Sigmoid colon (tissue), 4 donors: ENCODE data around the gene SNX33.

Experiments
- EP300 ChIP-seq, 4 donors: sonication (generic); formaldehyde crosslinking; IDR thresholded peaks; one replicate each; pipeline ENCODE4 v1.6.1; 2017; ENCODE audit warnings: antibody characterized with exemption in 4 of 4
- POLR2A ChIP-seq, 2 donors: fragments of 450-650 bp; IDR thresholded peaks; one replicate each; pipeline ENCODE4 v1.6.1; 2016; ENCODE audit warnings: antibody characterized with exemption in 2 of 2, mild to moderate bottlenecking in 2 of 2, moderate library complexity in 2 of 2
- TF ChIP-seq, protein P1 (sequence below), 4 experiments: fragments of 450-650 bp in 3 of 4; fragments of 200-600 bp in 1 of 4; IDR thresholded peaks; one replicate each; pipeline ENCODE4 v1.5.1; 2016 to 2019; ENCODE audit warnings: antibody characterized with exemption in 4 of 4, mild to moderate bottlenecking in 3 of 4, moderate library complexity in 2 of 4

DNA sequence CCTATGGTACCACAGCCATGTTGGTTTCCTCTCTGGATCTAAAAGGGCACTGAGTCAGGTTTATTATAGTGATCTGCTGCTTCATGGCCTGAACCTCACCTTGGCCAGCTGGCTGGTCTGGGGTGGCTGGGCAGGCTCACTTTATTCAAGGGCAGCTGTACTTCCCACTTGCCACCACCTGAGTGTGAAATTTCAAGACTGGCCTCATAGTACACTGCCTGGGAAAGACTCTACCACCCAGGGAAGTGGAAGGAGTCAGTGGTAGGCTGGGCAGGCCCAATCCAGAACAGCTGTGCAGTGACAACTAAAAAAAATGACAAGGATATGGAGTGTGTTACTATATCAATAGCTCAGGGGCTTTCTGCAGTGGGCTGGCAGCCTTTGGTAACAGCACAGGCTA lies 30.9 kb upstream of the SNX33 start:
- TF ChIP-seq, protein P1, sequence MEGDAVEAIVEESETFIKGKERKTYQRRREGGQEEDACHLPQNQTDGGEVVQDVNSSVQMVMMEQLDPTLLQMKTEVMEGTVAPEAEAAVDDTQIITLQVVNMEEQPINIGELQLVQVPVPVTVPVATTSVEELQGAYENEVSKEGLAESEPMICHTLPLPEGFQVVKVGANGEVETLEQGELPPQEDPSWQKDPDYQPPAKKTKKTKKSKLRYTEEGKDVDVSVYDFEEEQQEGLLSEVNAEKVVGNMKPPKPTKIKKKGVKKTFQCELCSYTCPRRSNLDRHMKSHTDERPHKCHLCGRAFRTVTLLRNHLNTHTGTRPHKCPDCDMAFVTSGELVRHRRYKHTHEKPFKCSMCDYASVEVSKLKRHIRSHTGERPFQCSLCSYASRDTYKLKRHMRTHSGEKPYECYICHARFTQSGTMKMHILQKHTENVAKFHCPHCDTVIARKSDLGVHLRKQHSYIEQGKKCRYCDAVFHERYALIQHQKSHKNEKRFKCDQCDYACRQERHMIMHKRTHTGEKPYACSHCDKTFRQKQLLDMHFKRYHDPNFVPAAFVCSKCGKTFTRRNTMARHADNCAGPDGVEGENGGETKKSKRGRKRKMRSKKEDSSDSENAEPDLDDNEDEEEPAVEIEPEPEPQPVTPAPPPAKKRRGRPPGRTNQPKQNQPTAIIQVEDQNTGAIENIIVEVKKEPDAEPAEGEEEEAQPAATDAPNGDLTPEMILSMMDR (IDR thresholded peaks at IDR 0.05): no peak
- no peak for TF ChIP-seq EP300 (IDR thresholded peaks at IDR 0.05)
- no peak for TF ChIP-seq POLR2A (IDR thresholded peaks at IDR 0.05)
